Measurements from ENCODE around the gene OPTN. TPM values are rescaled to one million over a fixed set of nuclear protein-coding genes. Genes with fewer than 3 reads are reported as not detected.

OPTN gene
- total RNA-seq, 3 donors from 2014 or later (not counting 1 experiment from before 2014, with no cell fraction given), result 140 to 177 (median 161) TPM

GRCh38 chr10:13087986-13088618 is 11.9 kb upstream of the OPTN start:
- Histone ChIP-seq H3K27me3 (ENCODE audit: control insufficient read depth, insufficient read depth, low read length) (no peaks in the 10 kb centered on the region), H3K27ac (ENCODE audit: low read length) (no peak overlapping the region), H3K36me3 (ENCODE audit: control insufficient read depth, insufficient read depth, low read length) (no peaks in the 10 kb centered on the region), H3K9me3 (ENCODE audit: control insufficient read depth, insufficient read depth, low read length) (peaks cover 15% of the 10 kb centered on the region), H3K4me3 (ENCODE audit: low read length) (no peak overlapping the region), H3K4me1 (ENCODE audit: control insufficient read depth, insufficient read depth, low read length) (no peaks in the 10 kb centered on the region)
- H3K4me1 Mint-ChIP-seq, result no peaks in the 10 kb centered on the region
- TF ChIP-seq, protein P1, sequence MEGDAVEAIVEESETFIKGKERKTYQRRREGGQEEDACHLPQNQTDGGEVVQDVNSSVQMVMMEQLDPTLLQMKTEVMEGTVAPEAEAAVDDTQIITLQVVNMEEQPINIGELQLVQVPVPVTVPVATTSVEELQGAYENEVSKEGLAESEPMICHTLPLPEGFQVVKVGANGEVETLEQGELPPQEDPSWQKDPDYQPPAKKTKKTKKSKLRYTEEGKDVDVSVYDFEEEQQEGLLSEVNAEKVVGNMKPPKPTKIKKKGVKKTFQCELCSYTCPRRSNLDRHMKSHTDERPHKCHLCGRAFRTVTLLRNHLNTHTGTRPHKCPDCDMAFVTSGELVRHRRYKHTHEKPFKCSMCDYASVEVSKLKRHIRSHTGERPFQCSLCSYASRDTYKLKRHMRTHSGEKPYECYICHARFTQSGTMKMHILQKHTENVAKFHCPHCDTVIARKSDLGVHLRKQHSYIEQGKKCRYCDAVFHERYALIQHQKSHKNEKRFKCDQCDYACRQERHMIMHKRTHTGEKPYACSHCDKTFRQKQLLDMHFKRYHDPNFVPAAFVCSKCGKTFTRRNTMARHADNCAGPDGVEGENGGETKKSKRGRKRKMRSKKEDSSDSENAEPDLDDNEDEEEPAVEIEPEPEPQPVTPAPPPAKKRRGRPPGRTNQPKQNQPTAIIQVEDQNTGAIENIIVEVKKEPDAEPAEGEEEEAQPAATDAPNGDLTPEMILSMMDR (IDR thresholded peaks at IDR 0.05), result no peak
- no peak overlapping the region for H3K27ac Mint-ChIP-seq
- no peak for DNase-seq
- H3K9me3 Mint-ChIP-seq, result peaks cover 2 to 5% of the 10 kb centered on the region in 2 donors
- H3K4me3 Mint-ChIP-seq, result no peak overlapping the region
- peaks cover 6 to 7% of the 10 kb centered on the region in 2 donors for H3K27me3 Mint-ChIP-seq (ENCODE audit: low read depth in 2 of 2)
- intact Hi-C loops (cut with micrococcal nuclease), result no loop called here
- 76% methylated on average over 5 of the region's 7 CpGs for WGBS (ENCODE audit: insufficient coverage)
- H3K36me3 Mint-ChIP-seq, result peaks cover 8% of the 10 kb centered on the region
- no peak for ATAC-seq

GRCh38 chr10:13089345-13089744 is 10.6 kb upstream of the OPTN start:
- H3K9me3 ChIP-seq (ENCODE audit: control insufficient read depth, insufficient read depth, low read length), result peaks cover 7% of the 10 kb centered on the region
- no peaks in the 10 kb centered on the region for H3K4me1 Mint-ChIP-seq
- no peaks in the 10 kb centered on the region for H3K27me3 ChIP-seq (ENCODE audit: control insufficient read depth, insufficient read depth, low read length)
- TF ChIP-seq, protein P1 (IDR thresholded peaks at IDR 0.05), result no peak
- H3K36me3 ChIP-seq (ENCODE audit: control insufficient read depth, insufficient read depth, low read length), result no peaks in the 10 kb centered on the region
- H3K27me3 Mint-ChIP-seq (ENCODE audit: low read depth in 2 of 2), result peaks cover 6 to 7% of the 10 kb centered on the region in 2 donors
- whole genome bisulfite sequencing (ENCODE audit: insufficient coverage), result 89% methylated on average over 4 of the region's 4 CpGs
- no peak for ATAC-seq
- H3K4me3 ChIP-seq (ENCODE audit: low read length), result no peak overlapping the region
- no peak overlapping the region for H3K27ac ChIP-seq (ENCODE audit: low read length)
- peaks cover 6% of the 10 kb centered on the region for H3K36me3 Mint-ChIP-seq
- H3K27ac Mint-ChIP-seq, result no peak overlapping the region
- H3K9me3 Mint-ChIP-seq, result peaks cover 2 to 3% of the 10 kb centered on the region in 2 donors
- no peak overlapping the region for H3K4me3 Mint-ChIP-seq
- H3K4me1 ChIP-seq (ENCODE audit: control insufficient read depth, insufficient read depth, low read length), result no peaks in the 10 kb centered on the region
- intact Hi-C loops (cut with micrococcal nuclease), result no loop called here
- no peak for DNase-seq

DNA sequence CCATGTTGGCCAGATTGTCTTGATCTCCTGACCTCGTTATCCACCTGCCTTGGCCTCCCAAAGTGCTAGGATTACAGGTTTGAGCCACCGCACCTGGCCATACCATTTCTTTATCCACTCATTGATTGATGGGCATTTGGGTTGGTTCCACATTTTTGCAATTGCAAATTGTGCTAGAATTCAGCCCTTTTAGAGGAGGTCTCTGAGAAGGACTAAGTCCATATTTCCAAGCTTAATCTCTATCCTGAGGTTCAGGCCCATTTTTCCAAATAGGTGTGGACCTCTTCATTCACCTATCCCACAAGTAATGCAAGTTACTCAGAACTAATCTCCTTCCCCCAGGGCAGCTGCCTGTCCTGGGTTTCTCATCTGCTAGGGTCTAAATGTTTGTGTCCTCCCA is 9.7 kb upstream of the OPTN start:
- no peak overlapping the region for H3K27ac ChIP-seq (ENCODE audit: low read length)
- H3K9me3 ChIP-seq (ENCODE audit: control insufficient read depth, insufficient read depth, low read length), result no peaks in the 10 kb centered on the region
- H3K9me3 Mint-ChIP-seq, result no peaks in the 10 kb centered on the region
- H3K36me3 Mint-ChIP-seq, result no peaks in the 10 kb centered on the region
- peaks cover 6 to 7% of the 10 kb centered on the region in 2 donors for H3K27me3 Mint-ChIP-seq (ENCODE audit: low read depth in 2 of 2)
- no peaks in the 10 kb centered on the region for H3K36me3 ChIP-seq (ENCODE audit: control insufficient read depth, insufficient read depth, low read length)
- H3K4me3 Mint-ChIP-seq, result no peak overlapping the region
- H3K4me3 ChIP-seq (ENCODE audit: low read length), result no peak overlapping the region
- intact Hi-C loops (cut with micrococcal nuclease), result no loop called here
- WGBS (ENCODE audit: insufficient coverage), result 81% methylated on average over 2 of the region's 2 CpGs
- no peak for DNase-seq
- no peak for ATAC-seq
- H3K4me1 Mint-ChIP-seq, result no peaks in the 10 kb centered on the region
- H3K27me3 ChIP-seq (ENCODE audit: control insufficient read depth, insufficient read depth, low read length), result no peaks in the 10 kb centered on the region
- H3K27ac Mint-ChIP-seq, result no peak overlapping the region
- TF ChIP-seq, protein P1 (IDR thresholded peaks at IDR 0.05), result no peak
- H3K4me1 ChIP-seq (ENCODE audit: control insufficient read depth, insufficient read depth, low read length), result no peaks in the 10 kb centered on the region

- Mint-ChIP-seq H3K27me3 (ENCODE audit: low read depth in 2 of 2) (peaks cover 6 to 7% of the 10 kb centered on the region in 2 donors), H3K27ac (no peak overlapping the region), H3K9me3 (no peaks in the 10 kb centered on the region), H3K36me3 (no peaks in the 10 kb centered on the region), H3K4me3 (no peak overlapping the region), H3K4me1 (no peaks in the 10 kb centered on the region)
- Histone ChIP-seq H3K27ac (ENCODE audit: low read length) (no peak overlapping the region), H3K4me1 (ENCODE audit: control insufficient read depth, insufficient read depth, low read length) (no peaks in the 10 kb centered on the region), H3K4me3 (ENCODE audit: low read length) (no peak overlapping the region), H3K9me3 (ENCODE audit: control insufficient read depth, insufficient read depth, low read length) (no peaks in the 10 kb centered on the region), H3K36me3 (ENCODE audit: control insufficient read depth, insufficient read depth, low read length) (no peaks in the 10 kb centered on the region), H3K27me3 (ENCODE audit: control insufficient read depth, insufficient read depth, low read length) (no peaks in the 10 kb centered on the region)
- no peak for DNase-seq
- intact Hi-C loops (cut with micrococcal nuclease), result no loop called here
- ATAC-seq, result no peak
- 95% methylated on average over 2 of the region's 3 CpGs for WGBS (ENCODE audit: insufficient coverage)
- TF ChIP-seq, protein P1 (IDR thresholded peaks at IDR 0.05), result no peak
Measured at GRCh38 chr10:13091801-13092200, 8.2 kb upstream of the OPTN start.

Measured in natural killer cell (primary cell).